Activated naive CD4-positive, alpha-beta T cell (primary cell): ENCODE measurements around the gene LCOR.

Experiments
- DNase-seq, 4 experiments: peaks; one replicate each; lab custom pipeline; 2025; lab: John Stamatoyannopoulos, UW

The LCOR gene

DNA sequence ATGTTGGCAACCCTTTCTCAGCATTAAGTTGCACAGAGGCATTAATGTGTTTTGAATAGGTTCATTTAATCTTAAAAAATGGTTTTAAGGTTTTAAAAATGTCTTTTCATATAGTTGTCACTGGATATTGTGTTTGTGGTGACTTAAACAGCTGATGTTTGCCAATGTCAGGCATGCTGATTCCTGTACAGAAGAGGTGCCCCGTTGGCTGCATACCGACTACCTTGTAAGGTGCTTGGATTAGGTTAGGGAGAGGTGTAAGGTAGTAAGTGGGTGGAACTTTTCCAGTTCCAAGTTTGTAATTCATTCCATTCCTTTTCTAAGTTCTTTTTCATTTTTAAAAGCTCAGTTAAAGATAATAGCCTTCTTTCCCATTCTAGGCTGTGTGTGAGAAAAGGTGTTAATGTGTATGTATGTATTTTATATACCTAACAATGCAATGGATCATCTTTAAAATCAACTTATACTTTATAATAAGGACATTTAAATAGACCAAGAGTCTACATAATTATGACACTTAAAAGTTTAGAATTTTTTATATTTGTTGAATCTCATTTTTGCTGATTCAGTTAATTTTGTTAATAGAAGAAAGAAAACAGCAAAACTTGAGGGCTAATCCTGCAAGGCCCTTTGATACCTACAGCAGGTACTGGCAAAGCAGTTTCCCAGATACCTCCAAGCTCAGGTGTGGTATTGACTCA is 155.2 kb downstream of the LCOR start:
- DNase-seq = no peak

DNA sequence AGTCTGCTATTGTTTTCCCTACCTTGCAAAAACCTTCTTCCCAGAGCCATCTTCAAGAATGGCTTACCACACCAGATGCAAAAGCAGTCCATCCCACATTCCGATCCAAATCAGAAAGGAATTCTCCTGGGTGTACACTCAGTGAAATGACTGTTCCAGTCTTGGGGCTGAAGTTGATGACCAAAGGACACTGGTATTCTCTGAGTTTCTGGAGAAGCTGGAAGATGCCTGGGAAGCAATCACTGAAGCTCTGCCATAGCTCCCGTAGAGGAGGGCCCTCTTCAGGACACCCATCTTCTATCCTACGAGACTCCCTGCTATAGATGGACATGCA is 155.7 kb downstream of the LCOR start:
- no peak for DNase-seq

DNA sequence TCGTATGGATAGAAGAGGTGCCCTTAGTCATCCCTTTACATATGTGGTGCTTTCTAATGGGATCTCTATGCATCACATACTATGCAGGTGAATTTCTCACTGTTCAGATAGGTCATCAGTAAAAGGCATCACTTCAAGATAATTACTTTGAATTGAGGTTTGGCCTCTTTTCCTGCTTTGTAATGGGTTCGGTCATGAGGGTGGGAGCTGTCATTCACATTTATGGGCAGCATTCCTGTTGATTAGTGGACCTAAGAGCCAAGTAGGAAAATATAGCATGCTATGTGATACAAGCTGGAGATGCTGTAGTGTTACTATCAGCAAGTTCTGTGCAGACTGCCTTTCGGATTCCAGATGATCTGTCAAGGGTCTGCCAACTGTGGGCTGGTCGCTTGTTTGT is 156.3 kb downstream of the LCOR start:
- no peak for DNase-seq

DNA sequence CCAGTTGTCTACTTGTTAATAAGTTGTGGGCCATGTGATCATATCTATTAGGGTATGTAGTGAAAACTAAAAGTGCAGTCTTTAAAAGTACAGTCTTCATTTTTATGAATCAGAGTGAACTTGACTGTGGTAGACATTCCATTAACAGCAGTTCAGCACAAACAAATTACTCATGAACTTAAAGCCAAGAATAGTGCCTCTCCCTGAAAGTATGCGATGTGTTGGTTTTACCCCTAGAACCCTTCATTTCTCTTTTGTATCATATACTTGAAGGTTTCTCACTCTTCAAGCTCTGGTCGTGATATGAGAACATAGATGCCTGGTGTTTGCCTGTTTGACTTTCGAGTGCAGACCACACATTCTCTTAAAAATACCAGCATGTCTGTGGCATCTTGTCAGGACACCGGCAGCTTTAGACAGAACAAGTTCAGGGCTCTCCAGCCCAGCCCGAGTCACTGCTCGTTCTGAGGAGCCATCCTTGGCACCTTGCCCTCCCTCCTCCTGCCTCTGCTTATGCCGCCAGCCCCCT is 159.3 kb downstream of the LCOR start:
- no peak for DNase-seq

DNA sequence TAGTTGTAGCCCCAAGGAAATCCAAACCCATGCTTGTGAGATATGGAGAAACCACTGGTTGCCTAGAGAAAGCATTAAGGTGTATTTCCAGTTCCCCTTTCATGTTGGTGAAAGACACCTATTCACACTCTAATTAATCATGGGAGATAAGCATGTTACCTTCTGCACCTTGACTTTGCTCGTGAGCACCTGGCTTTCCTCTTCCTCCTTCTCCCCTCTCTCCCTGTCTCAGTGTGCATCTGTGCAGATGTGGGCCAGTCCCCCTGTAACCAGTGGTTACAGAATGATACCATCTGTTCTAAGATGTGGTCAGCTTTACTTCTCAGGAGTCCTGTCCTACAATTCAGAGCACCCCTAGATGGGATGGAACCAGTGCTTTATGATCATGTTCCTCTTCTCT is 160.6 kb downstream of the LCOR start:
- no peak for DNase-seq

DNA sequence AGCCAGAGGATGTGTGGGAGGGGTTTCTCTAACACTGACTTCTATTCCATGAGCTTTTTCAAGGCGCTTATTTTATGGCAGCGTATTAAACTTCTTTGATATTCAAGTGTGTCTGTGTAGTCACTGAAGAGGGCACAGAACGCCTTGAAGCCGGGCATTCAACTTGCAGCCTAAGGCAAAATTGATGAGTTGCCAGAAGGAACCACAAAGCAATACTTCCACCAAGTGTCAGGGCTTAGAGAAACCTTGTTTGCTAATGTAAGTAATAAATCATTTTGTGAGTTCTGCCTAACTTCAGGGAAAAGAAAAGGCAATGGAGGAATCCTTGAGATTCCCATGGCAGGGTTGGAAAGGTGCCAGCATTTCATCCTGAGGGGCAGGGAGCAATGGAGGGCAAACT is 163.8 kb downstream of the LCOR start:
- DNase-seq = no peak

DNA sequence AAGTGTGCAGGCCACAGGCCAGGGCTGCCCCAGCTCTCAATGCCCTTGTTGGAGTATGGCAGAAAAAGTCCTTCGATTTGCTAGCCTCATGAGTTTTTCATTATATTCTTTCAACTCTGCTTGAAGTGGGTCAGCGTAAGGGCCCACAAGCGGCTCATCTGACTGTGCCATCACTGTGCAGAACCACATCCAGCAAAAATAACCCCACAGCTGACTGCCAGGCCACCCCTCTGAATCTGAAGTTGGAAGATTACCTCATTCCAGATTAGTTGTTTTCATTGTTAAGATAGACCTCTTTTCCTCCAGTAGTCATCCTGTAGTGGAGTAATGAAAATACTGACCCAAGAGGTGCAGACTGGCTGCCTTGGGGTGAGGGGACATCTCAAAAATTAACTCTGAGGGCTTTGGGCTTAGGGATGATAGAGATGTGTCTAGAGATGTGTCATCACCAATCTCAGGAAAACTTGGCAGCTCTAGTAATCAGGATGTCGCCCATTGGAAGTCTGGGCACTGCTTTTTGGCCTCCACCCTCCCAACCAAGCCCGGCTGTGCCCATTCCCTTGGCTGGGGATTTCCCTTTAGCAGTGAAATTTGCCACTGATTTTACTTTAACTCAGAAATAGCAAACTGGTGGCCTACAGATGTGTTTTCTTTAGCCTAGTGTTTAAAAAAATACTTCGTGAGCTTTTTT is 164.3 kb downstream of the LCOR start:
- DNase-seq = no peak

DNA sequence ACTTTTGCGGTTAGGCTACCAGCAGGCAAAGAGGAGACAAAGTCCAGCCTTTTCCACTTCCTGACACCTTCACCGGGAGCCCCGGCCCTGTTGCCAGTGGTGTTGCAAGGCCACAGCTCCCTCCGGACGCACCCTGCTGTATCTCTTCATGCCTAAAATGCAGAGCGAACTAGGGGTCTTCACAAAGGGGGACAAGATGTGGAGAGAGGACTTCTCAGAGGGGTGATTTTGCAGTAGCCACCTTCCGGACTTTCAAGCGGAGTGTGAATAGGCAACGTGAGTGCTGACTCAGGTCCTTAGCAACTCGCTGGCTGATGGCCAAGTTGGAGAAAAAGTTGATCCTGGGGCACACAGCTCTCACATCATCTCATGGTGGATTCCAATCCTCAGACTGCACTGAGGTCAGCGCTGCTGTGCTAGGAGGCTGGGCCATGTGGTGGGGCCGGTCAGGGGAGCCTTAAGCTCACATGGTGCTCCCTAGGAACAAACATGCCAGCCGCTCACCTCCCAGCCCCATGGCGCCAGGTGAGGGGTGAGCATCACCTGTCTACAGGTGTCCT is 166.3 kb downstream of the LCOR start:
- no peak for DNase-seq

DNA sequence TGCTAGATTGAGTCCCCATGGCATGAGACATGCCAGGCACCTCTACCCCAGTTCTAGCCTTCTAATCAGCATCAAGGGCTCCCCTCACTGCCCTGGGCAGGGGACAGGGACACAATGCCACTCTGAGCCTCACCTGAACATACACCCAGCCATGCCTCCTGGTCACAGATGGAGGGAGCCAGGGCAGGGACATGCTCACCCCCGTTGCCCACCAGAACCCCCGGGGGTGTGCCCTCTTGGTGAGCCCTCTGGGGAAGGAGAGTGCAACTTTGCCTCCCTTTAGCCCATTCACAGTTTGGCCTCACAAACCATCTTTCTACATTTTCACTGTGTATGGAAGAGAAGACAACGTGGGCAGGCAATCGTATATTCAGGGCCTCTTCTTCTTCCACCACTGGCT is 167.2 kb downstream of the LCOR start:
- DNase-seq = no peak

DNA sequence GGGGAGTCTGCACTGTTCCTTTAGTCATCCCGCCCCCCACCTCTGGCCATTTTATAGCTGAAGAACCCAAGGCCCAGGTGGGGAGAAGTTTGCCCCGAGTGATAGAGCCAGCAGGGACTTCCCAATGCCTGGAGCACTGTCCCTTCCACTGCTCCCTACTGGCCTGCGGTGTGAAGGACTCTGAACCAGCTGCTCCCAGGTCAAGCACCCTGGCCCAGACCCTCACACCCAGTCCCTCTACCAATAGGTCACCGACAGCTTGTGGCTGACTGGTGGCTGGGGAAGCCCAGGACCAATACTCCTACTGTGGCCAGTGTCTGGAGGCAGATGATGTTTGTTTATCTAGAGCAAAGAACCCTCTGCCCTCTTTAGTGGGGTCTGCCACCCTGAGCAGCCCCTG is 167.9 kb downstream of the LCOR start:
- no peak for DNase-seq

DNA sequence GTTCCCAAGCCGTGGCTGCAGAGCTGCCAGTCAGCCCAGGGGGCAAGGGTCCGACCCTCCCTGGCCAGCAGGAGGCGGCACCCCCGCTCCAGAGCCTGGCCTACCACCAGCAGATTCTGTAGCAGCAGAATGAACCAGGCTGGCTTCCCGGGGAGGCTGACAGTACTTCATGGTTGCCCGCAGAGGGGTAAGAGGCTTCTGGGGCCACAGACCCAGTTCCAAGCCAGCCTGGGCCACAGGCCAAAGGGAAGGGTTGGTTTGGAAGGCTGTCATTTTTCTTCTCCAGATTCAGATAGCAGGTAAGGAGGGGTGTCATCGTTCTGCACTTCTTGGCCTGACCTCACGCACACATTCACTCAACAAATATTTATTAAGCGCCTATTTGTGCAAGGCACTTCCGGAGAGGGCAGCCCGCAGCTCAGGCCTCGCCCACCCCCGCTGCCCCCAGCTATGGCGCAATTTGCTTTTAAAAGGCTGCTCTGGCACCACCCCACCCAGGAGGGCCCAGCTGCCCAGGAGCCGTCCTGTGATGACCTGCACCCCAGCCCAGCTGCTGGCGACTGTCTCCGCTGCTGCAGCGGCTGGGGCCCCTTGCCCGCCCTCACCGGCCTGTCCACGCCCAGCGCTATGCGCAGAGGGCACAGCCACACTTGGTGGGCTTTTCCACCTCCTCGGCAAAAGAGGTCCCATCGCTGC is 168.5 kb downstream of the LCOR start:
- DNase-seq = no peak

DNA sequence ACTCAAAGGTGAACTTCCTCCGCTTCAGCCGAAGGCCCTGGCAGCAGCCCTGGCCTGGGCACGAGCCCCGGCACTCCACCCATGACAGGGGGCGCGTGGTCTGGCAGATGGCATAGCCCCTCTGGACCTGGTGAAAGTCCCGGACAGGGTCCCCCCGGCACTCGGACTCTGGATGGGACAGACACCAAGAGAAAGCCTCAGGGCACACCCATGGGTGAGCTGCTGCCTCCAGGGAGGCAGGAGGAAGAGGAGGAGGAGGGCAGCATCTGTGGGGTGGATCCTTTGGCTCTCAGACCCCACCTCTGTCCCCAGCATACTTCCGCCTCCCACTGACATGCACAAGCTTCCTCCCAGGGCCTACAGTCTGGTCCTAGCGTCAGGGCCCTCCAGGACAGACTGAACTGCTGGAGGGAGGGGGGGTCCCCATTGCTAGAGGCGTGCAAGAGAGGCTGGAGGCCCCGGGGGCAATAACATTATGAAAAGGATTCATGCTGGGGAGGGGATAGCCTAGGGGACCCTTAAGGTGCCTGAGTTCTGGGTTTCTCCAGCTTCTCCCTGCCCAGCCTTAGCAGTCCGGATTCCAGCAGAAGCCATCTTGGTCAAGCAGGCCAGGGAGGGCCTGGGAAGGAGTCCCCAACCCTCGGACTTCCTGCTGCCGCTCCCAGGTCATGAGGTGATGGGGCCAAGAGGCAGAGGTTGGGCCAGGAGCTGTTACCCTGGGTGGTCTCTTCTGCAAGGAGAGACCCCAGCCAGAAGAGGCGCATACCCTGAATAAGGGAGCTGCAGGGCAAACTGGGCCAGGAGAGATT is 169.3 kb downstream of the LCOR start:
- no peak for DNase-seq

DNA sequence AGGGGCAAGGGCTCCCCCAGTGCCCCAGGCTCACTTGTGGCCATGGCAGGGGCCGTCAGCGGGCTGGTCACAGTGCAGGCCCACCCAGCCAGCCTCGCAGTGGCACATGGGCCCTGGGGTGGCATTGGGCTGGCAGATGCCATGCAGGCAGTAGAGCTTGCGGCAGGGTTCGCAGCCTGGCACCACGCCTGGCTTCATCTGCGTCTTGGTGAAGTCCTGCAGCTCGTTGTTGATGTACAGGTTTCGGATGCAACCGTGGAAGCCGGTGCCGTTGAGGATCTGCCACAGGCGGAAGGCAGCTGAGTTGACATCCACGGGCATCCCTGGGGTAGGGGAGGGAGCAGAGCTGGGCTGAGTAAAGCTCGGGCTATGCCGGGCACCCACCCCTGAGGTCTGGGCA is 170.6 kb downstream of the LCOR start:
- DNase-seq = no peak

DNA sequence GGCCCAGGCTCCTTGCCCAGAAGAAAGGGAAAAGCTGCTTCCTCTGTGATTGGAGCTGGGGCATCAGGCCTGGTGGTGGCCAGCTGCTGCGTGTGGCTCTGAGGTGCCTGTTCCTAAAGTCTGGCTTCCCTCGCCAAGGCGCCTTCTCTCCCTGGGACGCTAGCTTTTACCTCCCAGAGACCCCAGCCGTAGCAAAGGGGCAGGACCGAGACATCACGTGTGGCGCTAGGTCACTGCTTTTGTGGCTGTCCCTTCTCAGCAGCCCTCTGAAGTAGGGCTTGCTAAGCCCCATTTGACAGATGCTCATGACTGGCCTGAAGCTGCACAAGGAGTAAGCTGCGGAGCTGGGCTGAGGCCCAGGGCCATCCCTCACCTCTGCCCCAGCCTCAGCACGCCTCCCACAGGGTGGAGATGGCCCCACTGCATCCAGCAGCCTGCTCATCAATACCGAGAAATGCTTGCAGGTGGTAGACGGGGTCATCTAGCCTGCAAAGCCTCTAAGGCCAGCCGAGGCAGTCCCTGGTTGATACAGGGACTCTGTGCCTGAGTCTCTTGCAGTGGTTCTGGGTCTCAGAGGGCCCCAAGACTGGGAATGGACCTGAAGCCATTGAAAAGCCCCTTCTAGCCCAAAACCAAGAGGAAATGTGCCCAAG is 171.2 kb downstream of the LCOR start:
- DNase-seq = no peak

DNA sequence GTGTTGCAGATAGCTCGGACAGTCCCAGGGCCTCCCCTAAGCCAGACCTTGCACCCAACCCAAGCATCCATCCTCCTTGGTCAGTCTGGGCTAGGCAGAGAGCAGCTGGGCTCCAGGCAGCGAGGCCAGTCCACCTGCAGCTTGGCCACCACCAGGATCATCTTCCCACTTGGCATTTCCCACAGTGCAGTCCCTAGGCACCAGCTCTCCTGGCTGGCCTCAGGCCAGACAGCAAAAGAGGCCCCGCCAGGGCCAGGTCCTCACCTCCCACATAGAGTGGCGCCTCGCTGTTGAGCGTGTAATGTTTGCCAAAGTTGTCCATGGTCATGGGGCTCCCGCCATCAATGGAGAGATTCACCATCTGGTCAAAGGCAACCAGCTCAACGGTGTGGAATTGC is 171.7 kb downstream of the LCOR start:
- no peak for DNase-seq

DNA sequence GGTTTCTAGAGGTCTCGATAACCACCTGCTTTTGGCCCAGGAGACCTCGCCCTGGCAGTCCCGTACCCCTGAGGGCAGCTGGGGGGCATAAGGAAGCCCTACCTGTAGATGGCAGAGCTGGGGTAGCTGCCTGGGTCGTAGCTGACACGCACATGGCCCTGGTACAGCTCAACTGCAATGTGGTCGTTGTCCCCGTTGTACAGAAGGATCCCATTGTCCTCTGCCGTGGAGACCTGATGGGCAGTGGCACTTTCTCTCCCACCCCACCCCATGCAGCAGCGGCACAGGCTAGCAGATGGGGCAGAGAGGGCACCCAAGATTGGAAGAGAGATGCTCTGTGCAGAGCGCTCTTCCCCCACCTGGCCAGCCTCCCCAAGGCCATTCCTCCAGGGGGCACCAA is 172.5 kb downstream of the LCOR start:
- no peak for DNase-seq

DNA sequence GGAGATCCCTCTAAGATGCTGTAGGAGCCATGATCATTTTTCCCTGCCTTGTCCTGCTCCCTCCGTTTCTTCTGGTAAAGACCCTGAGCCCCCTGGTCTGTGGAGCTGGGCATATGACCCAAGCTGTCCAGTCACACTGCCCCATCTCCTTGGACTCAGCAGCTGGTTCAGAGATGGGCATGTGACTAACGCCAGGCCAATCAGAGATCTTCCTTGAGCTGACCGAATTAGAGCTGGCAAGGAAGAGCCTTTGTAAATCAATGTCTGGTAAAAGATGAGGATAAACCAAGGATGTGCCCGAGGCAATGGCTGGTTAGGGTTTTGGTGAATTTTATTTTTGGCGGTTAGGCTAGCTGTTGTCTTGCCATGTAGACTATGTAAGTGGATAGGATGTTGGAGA is 173.3 kb downstream of the LCOR start:
- no peak for DNase-seq

DNA sequence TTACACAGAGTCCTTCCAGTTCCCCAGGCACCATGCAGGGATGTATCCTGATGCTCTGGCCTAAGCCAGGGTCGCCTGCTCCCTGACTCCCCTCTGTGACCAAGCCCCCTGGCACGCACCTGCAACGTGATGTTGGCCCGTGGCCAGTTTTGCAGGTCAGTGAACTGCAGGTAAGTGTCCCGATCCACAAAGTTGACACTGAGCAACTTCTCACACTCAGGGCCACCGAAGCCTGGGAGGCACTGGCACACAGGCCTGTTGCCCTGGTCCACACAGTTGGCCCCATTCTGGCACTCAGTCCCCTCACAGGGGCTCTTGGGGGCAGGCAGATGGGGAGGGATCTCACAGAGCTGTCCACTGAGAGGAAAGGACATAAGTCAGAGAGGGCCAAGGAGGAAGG is 174.3 kb downstream of the LCOR start:
- no peak for DNase-seq

DNA sequence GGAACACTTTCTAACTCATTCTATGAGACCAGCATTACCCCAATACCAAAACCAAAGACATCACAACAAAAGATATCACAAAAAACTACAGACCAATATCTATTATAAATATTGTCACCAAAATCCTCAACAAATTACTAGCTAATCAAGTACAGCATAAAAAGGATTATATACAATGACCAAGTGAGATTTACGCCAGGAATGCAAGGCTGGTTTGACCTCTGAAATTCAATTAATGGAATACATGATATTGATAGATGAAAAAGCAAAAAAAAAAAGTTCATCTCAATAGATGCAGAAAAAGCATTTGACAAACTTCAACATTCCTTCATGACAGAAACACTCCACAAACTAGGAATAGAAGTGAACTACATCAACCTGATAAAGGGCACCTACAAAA is 175.3 kb downstream of the LCOR start:
- DNase-seq = no peak

DNA sequence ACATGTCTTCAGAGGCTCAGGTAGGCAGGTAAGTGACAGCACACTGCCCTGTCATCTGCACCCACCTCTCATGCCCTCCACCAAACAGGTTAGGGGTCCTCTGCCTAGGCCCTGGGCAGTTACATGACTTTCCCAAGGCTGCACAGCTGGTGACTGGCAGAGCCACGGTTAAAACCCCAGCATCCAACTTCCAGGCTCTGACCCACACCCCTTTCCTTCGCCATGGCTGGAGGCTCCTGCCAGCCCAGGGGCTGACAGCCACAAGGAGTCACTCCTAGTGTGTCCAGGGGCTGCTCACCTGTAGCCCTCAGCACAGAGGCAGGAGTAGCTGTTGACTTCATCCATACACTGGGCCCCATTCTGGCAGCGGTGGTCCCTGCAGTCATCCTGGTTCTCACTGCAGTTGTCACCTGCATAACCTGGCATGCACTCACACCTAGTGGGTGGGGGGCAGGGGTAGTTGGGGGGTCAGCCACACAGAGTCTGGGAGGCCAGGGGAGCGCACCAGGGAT is 178.7 kb downstream of the LCOR start:
- DNase-seq = no peak

DNA sequence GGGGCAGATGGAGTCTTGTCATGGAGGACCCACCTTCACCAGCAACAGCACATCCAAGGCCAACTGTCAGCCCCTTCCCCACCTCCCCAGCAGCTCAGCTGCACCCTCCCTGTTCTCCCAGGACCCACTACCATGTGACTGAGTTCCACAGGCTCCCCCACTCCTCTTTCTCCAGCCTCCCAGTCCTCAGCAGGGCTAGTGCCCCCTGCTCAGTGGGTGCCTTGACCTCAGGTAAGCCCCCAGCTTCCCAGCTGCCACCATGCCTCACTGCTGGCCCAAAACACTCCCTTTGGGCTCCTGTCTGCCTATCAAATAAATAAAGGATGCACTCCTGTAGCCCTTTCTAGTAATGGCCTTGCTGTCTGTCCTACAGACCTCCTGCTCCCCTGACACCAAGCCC is 179.3 kb downstream of the LCOR start:
- no peak for DNase-seq
